Myocyte (in vitro differentiated cells): ENCODE measurements around the gene MST1. TPM values are rescaled to one million over a fixed set of nuclear protein-coding genes. Genes with fewer than 3 reads are reported as not detected.

Experiments
- DNase-seq: peaks from one replicate; pipeline ENCODE4 v3.0.0-alpha.2; 2012; ENCODE audit warnings: low read depth
- total RNA-seq: library from RNA; depleted of rRNA; stranded (reverse); fragments of >200 nt; gene quantifications from 2 replicates; pipeline ENCODE4 v1.2.3, GENCODE V29; 2014

Gene MST1
- total RNA-seq, 1 donor from 2014 or later: 10.8 TPM

DNA sequence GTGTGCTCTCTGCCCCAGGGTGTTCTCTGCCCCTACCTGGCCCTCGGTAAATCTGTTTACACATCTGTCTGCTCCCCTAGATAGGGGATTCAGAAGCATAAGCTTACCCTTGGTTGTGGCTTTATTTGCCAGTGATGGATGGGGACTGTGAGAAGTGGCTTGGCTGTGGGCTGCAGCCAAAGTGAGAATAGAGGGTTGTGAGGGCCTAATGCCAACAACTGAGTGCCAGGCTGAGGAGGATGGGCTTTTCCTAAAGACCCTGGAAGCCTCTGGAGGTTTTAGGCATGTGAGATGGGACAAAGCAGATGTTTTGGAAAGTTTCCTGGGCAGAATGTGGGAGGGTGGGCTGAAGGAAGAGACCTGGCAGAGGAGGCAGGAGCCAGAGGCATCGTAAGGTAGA, 30.6 kb downstream of the MST1 start:
- DNase-seq: no peak

DNA sequence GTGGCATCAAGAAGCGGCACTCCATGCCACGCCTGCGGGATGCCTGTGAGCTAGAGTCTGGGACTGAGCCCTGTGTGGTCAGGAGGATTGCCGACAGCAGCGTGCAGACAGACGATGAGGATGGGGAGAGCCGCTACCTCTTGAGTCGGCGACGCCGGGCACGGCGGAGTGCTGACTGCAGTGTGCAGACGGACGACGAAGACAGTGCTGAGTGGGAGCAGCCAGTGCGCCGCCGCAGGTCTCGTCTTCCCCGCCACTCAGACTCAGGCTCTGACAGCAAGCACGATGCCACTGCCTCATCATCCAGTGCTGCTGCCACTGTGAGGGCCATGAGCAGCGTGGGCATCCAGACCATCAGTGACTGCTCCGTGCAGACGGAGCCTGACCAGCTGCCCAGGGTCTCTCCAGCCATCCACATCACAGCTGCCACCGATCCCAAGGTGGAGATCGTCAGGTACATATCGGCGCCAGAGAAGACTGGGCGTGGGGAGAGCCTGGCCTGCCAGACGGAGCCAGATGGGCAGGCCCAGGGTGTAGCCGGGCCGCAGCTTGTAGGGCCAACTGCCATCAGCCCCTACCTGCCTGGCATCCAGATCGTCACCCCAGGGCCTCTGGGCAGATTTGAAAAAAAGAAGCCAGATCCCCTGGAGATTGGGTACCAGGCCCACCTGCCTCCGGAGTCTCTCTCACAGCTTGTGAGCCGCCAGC, 31.9 kb downstream of the MST1 start:
- no peak for DNase-seq

DNA sequence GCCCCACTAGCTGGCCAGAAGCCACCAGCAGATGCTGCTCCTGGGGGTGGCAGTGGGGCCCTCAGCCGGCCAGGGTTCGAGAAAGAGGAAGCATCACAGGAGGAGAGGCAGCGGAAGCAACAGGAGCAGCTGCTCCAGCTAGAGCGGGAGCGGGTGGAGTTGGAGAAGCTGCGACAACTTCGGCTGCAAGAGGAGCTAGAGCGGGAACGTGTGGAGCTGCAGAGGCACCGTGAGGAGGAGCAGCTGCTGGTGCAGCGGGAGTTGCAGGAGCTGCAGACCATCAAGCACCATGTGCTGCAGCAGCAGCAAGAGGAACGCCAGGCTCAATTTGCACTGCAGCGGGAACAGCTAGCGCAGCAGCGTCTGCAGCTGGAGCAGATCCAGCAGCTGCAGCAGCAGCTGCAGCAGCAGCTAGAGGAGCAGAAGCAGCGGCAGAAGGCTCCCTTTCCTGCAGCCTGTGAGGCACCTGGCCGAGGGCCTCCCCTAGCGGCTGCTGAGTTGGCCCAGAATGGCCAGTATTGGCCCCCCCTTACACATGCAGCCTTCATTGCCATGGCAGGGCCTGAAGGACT, 32.6 kb downstream of the MST1 start:
- DNase-seq: peak; percentile 41

DNA sequence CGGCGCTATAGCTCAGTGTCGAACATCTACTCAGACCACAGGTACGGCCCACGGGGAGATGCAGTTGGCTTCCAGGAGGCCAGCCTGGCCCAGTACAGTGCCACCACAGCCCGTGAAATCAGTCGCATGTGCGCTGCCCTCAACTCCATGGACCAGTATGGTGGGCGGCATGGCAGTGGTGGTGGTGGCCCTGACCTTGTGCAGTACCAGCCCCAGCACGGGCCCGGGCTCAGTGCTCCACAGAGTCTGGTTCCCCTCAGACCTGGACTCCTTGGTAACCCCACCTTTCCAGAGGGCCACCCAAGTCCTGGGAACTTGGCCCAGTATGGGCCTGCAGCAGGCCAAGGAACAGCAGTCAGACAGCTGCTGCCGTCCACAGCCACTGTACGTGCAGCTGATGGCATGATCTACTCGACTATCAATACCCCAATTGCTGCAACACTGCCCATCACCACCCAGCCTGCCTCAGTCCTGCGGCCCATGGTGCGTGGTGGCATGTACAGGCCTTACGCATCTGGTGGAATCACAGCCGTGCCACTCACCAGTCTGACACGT, 33.5 kb downstream of the MST1 start:
- DNase-seq: no peak

DNA sequence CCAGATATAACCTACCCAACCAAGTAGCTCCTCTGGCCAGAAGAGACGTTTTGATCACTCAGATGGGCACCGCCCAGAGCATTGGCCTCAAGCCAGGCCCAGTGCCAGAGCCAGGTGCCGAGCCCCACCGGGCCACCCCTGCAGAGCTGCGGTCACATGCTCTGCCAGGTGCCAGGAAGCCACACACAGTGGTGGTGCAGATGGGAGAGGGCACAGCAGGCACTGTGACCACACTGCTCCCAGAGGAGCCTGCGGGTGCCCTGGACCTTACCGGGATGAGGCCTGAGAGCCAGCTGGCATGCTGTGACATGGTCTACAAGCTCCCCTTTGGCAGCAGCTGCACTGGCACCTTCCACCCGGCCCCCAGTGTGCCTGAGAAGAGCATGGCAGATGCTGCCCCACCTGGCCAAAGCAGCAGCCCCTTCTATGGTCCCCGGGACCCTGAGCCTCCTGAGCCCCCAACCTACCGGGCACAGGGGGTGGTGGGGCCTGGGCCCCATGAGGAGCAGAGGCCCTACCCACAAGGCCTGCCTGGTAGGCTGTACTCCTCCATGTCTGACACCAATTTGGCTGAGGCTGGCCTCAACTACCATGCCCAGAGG, 34.2 kb downstream of the MST1 start:
- peak; percentile 93 for DNase-seq

DNA sequence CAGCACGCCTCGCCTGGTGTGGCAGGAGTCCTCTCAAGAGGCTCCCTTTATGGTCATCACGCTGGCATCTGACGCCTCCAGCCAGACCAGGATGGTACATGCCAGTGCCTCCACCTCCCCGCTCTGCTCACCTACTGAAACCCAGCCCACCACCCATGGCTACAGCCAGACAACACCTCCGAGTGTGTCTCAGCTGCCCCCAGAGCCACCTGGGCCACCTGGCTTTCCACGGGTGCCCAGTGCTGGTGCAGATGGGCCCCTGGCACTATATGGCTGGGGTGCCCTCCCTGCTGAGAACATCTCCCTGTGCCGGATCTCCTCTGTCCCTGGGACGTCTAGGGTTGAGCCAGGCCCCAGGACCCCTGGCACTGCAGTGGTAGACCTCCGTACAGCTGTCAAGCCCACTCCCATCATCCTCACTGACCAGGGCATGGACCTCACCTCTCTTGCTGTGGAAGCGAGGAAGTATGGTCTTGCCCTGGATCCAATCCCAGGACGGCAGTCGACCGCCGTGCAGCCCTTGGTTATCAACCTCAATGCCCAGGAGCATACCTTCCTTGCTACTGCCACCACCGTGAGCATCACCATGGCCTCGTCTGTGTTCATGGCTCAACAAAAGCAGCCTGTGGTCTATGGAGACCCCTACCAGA, 35.0 kb downstream of the MST1 start:
- no peak for DNase-seq

DNA sequence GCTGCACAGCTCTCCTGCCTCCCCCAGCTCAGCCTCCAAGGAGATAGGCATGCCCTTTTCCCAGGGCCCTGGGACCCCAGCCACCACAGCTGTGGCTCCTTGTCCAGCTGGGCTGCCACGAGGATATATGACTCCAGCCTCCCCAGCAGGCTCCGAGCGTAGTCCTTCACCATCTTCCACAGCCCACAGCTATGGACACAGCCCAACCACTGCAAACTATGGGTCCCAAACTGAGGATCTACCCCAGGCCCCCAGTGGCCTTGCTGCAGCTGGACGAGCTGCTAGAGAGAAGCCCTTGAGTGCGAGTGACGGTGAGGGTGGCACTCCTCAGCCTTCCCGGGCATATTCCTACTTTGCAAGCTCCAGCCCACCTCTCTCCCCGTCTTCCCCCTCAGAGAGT, 35.7 kb downstream of the MST1 start:
- DNase-seq: peak; percentile 45

DNA sequence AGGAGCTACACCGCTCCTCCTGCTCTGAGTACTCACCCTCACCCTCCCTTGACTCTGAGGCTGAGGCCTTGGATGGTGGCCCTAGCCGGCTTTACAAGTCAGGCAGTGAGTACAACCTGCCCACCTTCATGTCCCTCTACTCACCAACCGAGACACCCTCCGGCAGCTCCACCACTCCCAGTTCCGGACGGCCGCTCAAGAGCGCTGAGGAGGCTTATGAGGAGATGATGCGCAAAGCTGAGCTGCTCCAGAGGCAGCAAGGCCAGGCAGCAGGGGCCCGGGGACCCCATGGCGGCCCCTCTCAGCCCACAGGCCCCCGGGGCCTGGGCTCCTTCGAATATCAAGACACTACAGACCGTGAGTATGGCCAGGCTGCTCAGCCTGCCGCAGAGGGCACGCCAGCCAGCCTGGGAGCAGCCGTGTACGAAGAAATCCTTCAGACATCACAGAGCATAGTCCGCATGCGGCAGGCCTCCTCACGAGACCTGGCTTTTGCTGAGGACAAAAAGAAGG, 36.3 kb downstream of the MST1 start:
- DNase-seq: no peak

DNA sequence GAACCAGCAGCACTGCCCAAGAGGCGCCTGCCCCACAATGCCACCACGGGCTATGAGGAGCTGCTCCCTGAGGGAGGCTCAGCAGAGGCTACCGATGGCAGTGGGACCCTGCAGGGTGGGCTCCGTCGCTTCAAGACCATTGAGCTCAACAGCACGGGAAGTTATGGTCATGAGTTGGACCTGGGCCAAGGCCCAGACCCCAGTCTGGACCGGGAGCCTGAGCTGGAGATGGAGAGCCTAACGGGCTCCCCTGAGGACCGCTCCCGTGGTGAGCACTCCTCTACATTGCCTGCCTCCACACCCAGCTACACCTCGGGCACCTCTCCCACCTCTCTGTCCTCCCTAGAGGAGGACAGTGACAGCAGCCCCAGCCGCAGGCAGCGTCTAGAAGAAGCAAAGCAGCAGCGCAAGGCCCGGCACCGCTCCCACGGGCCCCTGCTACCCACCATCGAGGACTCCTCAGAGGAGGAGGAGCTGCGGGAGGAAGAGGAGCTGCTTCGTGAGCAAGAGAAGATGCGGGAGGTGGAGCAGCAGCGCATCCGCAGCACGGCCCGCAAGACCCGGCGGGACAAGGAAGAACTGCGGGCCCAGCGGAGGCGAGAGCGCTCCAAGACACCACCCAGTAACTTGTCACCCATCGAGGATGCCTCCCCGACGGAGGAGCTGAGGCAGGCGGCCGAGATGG, 36.9 kb downstream of the MST1 start:
- no peak for DNase-seq

DNA sequence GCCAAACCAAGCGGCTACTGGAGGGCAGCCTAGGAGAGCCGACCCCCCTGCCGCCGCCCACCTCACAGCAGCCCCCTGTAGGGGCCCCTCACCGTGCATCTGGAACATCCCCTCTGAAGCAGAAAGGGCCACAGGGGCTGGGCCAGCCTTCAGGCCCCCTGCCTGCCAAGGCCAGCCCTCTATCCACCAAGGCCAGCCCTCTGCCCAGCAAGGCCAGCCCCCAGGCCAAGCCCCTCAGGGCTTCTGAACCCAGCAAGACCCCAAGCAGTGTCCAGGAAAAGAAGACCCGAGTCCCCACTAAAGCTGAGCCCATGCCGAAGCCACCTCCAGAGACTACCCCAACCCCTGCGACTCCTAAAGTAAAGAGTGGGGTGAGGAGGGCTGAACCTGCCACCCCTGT, 38.6 kb downstream of the MST1 start:
- DNase-seq: no peak

DNA sequence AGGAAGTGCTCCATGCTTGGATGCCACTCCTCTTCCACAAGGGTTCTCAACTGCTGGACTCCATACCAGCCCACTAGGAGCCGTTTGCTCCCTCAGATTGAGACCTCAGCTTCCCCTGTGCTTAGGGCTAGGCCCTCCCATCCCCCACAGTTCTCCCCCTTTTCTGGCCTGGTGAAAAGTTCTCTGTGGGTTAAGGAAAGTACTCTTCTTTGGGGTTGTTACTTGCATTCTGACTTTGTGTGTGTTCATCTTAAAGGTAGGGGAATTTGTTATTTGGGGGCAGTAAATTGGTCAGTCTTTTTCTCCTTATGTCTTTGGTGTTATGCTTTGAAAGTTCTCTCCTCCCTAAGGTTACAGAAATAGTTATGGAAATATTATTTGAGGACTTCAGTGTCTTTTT, 39.1 kb downstream of the MST1 start:
- no peak for DNase-seq

DNA sequence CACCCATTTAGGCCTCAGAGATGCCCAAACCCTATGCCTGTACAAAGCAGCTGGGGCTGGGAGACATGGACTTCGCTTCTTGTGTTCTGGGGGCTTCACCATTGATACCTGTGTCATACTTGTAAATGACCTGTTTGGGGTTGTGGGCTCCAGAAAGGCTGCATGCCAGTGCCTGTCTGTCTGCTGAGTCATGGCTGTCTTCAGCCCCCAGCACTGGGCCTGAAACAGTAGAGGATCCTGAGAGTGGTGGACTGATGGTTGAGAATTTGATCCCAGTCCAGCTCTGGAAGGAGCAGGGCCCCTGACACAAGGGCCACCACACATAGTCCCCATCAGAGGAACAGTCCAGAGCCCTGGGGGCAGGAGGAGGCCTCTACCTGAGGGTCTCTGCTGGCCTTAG, 39.7 kb downstream of the MST1 start:
- no peak for DNase-seq

DNA sequence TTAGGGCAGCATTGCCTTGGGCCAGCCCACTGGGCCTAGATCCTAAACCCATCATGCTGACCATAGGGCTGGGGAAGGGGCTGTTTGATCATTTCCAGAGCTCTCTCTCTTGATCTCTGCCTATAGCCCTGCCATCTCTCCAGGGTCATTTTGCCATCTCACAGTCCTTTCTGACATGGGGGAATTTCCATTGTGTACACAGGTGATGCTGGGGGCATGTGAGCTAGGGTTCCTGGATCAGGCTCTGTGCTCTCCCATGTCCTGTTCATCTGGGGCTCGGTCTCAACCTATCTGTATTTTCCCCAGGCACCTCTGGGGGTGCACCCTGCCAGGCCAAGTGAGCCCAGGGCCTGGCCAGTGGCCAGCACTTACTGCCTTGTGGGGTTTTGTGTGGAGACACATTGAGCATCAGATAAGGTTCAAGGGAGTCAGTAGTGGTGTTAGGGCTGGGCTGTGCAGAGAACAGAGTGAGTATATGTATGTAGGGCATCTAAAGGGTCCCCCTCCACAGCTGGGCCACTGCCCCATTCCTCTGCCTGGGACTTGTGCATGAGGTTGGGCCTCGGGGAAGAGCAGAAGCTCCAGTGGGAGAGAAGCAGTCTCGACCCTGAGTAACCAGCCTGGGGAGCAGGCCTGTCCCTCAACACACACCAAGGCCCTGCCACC, 40.8 kb downstream of the MST1 start:
- DNase-seq: no peak

DNA sequence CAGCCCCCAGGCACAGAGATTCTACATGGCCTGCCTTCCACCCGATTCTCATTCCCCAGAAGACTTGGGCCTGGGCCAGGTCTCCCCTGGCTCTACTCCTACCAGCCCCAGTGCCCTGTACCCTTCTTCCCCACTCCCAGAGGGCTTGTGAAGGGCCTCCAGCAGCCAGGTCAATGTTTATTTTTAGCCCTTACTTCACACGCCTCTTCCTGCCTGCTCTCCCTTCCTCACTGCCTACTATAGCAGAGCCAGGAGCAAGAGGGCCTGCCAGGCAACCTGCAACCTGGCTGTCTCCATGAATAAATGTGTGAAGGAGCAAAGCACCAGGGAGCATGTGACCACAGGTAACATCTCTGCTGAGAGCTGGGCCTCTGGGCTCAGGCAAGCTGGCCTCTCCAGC, 41.5 kb downstream of the MST1 start:
- DNase-seq: peak; percentile 61

DNA sequence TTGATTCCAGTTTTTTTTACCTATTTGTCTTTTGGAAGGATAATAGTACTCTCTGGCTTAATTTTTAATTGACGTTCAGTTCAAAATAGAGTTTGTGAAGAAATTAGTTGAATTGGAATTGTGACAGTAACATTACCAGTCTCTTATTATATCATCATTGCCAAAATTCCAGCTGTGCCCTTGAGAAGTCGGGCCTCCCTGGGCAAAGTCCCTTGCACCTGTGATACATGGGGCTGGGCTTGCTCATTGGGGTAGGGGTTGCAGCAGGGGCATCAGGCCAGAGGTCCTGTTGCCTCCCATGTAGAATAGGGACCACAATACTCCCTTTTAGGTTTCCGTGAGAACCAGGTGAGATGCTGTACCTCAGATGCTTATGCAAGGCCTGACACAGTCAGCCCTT, 43.0 kb downstream of the MST1 start:
- no peak for DNase-seq

DNA sequence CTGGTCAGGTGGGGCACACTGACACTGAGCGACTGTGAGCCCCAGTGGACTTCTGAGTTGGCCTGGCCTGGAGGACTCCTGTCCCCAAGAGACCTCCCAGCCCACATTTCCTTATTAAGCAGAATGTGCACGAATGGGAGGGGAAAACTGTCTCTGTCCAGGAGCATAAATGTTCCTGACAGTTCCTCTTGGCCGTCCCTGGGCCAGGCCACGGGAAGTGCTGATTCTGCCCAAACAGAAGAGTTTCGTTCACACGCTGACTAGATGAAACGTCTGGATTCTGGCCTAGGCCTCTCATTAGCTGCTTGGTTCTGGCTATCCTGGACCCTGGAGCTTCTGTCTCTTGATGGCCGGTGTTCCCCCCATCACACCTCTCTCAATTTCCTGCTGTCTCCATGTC, 44.6 kb downstream of the MST1 start:
- DNase-seq: no peak

DNA sequence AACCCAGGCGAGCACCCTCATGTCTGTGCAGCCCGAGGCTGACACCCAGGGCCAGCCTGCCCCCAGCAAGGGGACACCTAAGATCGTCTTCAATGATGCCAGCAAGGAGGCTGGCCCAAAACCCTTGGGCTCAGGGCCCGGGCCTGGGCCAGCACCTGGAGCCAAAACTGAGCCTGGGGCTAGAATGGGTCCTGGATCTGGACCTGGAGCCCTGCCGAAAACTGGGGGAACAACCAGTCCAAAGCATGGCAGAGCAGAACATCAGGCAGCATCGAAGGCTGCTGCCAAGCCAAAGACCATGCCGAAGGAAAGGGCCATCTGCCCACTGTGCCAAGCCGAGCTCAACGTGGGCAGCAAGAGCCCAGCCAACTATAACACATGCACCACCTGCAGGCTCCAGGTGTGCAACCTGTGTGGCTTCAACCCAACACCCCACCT, 46.5 kb downstream of the MST1 start:
- no peak for DNase-seq

DNA sequence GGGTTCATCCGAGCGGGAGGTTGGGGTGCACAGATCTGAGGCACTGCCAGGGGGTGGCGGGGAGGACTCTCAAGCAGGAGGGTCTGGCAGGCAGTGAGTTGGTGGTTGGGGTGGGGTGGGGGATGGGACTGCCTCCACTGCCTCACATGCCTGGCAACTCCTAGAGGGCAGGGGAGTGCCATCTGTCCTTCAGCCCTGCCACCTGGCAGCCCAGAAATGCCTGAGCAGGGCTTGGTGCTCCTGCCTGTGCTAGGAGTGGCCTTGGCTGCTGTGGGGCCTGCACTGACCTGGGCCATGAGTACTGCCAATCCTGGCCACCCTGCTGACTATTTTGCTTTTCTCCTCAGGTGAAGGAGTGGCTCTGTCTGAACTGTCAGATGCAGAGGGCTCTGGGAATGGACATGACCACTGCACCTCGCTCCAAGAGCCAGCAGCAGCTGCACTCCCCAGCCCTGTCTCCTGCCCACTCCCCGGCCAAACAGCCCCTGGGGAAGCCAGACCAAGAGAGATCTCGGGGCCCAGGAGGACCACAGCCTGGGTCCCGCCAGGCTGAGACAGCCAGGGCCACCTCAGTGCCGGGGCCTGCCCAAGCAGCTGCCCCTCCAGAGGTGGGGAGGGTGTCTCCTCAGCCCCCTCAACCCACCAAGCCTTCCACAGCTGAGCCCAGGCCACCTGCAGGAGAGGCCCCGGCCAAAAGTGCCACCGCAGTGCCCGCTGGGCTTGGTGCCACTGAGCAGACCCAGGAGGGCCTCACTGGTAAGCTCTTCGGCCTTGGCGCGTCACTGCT, 47.2 kb downstream of the MST1 start:
- DNase-seq: peak; percentile 52

DNA sequence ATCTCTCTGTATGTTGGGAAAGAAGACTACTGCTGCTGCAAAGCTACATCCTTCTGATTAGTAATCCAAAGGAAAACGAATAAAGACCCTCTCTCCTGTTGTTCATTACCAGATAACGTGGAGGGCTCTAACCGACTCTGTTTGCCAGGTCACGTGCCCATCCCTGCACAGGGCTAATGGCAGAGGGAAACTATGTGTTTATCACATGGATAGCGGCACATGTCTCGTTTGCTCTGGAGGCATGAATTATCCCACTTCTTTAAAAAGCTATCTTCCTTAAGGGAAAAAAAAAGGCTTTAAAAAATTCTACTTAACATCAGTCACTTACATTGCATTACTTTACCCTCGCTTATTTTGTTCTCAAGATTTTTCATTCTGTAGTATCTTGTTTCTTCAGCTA, 48.0 kb downstream of the MST1 start:
- DNase-seq: no peak

DNA sequence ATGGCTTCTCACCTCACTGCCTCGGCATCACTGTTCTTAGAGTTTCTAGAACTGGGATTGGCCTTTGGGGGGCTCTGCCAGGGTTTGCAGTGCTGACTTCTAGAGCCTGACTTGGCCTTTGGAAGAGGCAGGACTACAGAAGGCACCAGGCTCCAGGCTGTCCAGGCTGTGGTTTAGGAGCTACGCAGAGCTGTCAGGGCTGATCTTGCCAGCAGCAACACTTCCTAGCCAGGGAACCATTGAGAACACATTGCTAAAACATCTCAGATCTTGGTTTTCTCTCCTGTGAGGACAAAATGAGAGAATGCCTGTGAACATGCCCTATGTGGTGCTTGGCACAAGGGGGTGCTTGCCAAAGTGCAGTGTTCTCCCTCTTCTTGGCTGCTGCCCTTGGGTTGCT, 49.7 kb downstream of the MST1 start:
- no peak for DNase-seq
